AG09309 (cell line): ENCODE measurements around the gene RELN.
A peak's percentile ranks its signal among the peaks of the same experiment; 100 is the strongest.

ENCODE experiments used
- DNase-seq: peaks from one replicate; pipeline ENCODE4 v3.0.0-alpha.2; 2010; ENCODE audit warnings: low read depth
- H3K4me3 ChIP-seq: 2 replicates; pipeline ENCODE4 v1.5.1; 2011; ENCODE audit warnings: mild to moderate bottlenecking, low read depth, low read length, moderate library complexity; ENCODE audit not compliant: control insufficient read depth
- CTCF ChIP-seq: IDR thresholded peaks from 2 replicates; pipeline ENCODE4 v1.5.1; 2011; ENCODE audit warnings: mild to moderate bottlenecking, low read depth, low read length, inconsistent platforms; ENCODE audit not compliant: insufficient read depth, control insufficient read depth; ENCODE audit errors: missing control alignments

RELN gene

GRCh38 chr7:103528152-103528551 is 461.3 kb downstream of the RELN start:
- no peak for TF ChIP-seq CTCF
- no peak for DNase-seq
- H3K4me3 ChIP-seq: no peak overlapping the region

GRCh38 chr7:103525937-103526336 is 463.5 kb downstream of the RELN start:
- no peak overlapping the region for H3K4me3 ChIP-seq
- TF ChIP-seq CTCF: no peak
- DNase-seq: no peak

GRCh38 chr7:103524042-103524907 is 465.2 kb downstream of the RELN start:
- H3K4me3 ChIP-seq: no peak overlapping the region
- TF ChIP-seq CTCF: peak; percentile 41
- DNase-seq: peak; percentile 8

GRCh38 chr7:103521937-103522336 is 467.5 kb downstream of the RELN start:
- DNase-seq: no peak
- H3K4me3 ChIP-seq: no peak overlapping the region
- TF ChIP-seq CTCF: no peak

- no peak for TF ChIP-seq CTCF
- DNase-seq: no peak
- no peak overlapping the region for H3K4me3 ChIP-seq
Observed at GRCh38 chr7:103504505-103505135, 484.8 kb downstream of the RELN start.

GRCh38 chr7:103501206-103501605 is 488.3 kb downstream of the RELN start:
- no peak for DNase-seq
- TF ChIP-seq CTCF: no peak
- H3K4me3 ChIP-seq: no peak overlapping the region
